SU-DHL-6 (cell line): Measurements from ENCODE around the gene RPS6KL1.

ENCODE experiments used
- EZH2phosphoT487 ChIP-seq: fragments of 200-600 bp; sonication (generic), shearing (Covaris generic); conservative IDR thresholded peaks from 2 replicates; pipeline ENCODE4 v1.6.1; 2018; ENCODE audit warnings: mild to moderate bottlenecking, antibody characterized with exemption, low read length, moderate library complexity, mixed read lengths
- TF ChIP-seq, protein P1 (sequence below): fragments of 200-600 bp; sonication (generic); IDR thresholded peaks from one replicate; pipeline ENCODE4 v1.5.1; 2017; ENCODE audit warnings: antibody characterized with exemption, mild to moderate bottlenecking, low read length, moderate library complexity; ENCODE audit not compliant: insufficient read depth, poor library complexity, severe bottlenecking

DNA sequence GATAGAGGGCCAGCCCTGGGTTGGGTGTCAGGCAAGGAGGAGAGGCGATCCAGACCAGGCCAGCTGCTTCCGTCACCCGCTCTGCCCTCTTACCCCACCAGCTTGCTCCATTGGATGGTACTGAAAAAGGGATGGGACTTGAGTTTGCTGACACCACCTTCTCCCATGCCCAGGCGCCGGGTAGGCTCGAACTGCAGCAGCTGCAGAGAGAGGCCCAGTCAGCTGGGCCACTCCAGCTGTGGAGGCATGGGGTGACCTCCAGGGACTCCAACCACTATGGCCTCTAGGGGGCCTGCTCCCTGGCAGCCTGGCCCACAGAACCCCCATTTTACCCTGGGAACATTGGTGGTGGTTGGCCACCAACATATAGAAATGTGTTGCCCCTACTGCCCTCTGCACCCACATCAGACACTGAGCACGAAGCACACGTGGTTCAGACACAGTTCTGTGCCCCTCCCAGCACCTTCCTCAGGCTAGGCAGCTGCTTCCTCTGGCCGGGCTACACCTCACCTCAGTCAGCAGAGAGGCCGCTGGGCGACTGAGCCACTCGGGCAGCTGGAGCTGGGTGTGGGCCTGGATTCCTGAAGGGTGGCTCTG is 16.0 kb downstream of the RPS6KL1 start:
- TF ChIP-seq, protein P1, sequence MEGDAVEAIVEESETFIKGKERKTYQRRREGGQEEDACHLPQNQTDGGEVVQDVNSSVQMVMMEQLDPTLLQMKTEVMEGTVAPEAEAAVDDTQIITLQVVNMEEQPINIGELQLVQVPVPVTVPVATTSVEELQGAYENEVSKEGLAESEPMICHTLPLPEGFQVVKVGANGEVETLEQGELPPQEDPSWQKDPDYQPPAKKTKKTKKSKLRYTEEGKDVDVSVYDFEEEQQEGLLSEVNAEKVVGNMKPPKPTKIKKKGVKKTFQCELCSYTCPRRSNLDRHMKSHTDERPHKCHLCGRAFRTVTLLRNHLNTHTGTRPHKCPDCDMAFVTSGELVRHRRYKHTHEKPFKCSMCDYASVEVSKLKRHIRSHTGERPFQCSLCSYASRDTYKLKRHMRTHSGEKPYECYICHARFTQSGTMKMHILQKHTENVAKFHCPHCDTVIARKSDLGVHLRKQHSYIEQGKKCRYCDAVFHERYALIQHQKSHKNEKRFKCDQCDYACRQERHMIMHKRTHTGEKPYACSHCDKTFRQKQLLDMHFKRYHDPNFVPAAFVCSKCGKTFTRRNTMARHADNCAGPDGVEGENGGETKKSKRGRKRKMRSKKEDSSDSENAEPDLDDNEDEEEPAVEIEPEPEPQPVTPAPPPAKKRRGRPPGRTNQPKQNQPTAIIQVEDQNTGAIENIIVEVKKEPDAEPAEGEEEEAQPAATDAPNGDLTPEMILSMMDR: peak; percentile 9
- no peak for TF ChIP-seq EZH2phosphoT487
